Transverse colon (tissue), 4 donors: Measurements from ENCODE around the gene RPS23.

Experiments
- CTCF ChIP-seq, 5 experiments: fragments of 200-600 bp in 3 of 5; fragments of 450-650 bp in 2 of 5; sonication (generic) in 3 of 5; IDR thresholded peaks; 1 replicate in 2 of 5; 2 replicates in 3 of 5; pipeline ENCODE4 v1.5.1; 2016 to 2017; ENCODE audit warnings: antibody characterized with exemption in 5 of 5, inconsistent platforms in 3 of 5, mild to moderate bottlenecking in 2 of 5, moderate library complexity in 1 of 5
- POLR2A ChIP-seq: fragments of 450-650 bp; IDR thresholded peaks from one replicate; pipeline ENCODE4 v1.6.1; 2016; ENCODE audit warnings: antibody characterized with exemption, mild to moderate bottlenecking, moderate library complexity
- POLR2AphosphoS5 ChIP-seq, 3 donors: sonication (generic); formaldehyde crosslinking; IDR thresholded peaks; one replicate each; pipeline ENCODE4 v1.6.1; 2016; ENCODE audit warnings: antibody characterized with exemption in 3 of 3

- TF ChIP-seq POLR2AphosphoS5 (IDR thresholded peaks at IDR 0.05) (no peak), CTCF (IDR thresholded peaks at IDR 0.05) (no peak), POLR2A (no peak)
These were observed 2.9 kb downstream of the RPS23 start for GRCh38 chr5:82275216-82275664.
